ENCODE measurements around the gene AKNAD1. TPM values are rescaled to one million over a fixed set of nuclear protein-coding genes. Genes with fewer than 3 reads are reported as not detected.
"Not testable (repeated sequence)": the region's sequence is repeated elsewhere in the genome, so short reads cannot be mapped to it uniquely, and the experiment has no call there.

Gene AKNAD1
- total RNA-seq, 1 donor from 2014 or later = not detected

DNA sequence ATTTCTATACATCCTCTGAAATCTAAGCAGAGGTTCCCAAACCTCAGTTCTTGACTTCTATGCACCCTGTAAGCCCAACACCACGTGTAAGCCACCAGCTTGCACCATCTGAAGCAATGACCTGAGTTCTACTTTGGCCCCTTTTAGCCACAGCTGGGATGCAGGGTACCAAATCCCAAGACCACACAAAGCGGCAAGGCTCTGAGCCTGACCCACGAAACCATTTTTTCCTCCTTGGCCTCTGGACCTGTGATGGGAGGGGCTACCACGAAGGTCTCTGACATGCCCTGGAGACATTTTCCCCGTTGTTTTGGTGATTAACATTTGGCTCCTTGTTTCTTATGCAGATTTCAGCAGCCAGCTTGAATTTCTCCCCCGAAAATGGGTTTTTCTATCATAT is 71.6 kb downstream of the AKNAD1 start:
- no peak overlapping the region for H3K27ac Mint-ChIP-seq
- intact Hi-C loops (cut with micrococcal nuclease) = no loop called here

DNA sequence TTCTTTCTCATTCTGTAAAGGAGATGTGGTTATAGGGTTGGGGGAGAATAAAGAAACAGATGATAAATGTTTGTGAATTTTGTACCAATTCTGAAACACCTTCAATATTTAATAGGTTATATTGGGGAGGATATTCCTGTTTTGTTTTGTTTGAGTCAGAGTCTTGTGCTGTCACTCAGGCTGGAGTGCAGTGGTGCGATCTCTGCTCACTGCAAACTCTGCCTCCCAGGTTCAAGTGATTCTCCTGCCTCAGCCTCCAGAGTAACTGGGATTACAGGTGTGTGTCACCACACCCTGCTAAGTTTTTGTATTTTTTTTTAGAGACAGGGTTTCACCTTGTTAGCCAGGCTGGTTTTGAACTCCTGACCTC is 75.3 kb downstream of the AKNAD1 start:
- Mint-ChIP-seq H3K9me3 (peaks cover 30% of the 10 kb centered on the region), H3K36me3 (ENCODE audit: low read depth) (peaks cover 73% of the 10 kb centered on the region)
- H3K27ac Mint-ChIP-seq; DNase-seq (ENCODE audit: low spot score); H3K4me1 Mint-ChIP-seq (ENCODE audit: low read depth); H3K27me3 Mint-ChIP-seq (ENCODE audit: low read depth); H3K4me3 Mint-ChIP-seq (ENCODE audit: low read depth); intact Hi-C loops (cut with micrococcal nuclease): not testable (repeated sequence)

More for the DNA sequence above, 71.6 kb downstream of the AKNAD1 start:
- no peaks in the 10 kb centered on the region for H3K4me1 Mint-ChIP-seq (ENCODE audit: low read depth)
- H3K9me3 Mint-ChIP-seq = peaks cover 36% of the 10 kb centered on the region
- no peak overlapping the region for H3K4me3 Mint-ChIP-seq (ENCODE audit: low read depth)
- DNase-seq (ENCODE audit: low spot score) = no peak
- peaks cover 81% of the 10 kb centered on the region for H3K36me3 Mint-ChIP-seq (ENCODE audit: low read depth)
- H3K27me3 Mint-ChIP-seq (ENCODE audit: low read depth) = no peaks in the 10 kb centered on the region

DNA sequence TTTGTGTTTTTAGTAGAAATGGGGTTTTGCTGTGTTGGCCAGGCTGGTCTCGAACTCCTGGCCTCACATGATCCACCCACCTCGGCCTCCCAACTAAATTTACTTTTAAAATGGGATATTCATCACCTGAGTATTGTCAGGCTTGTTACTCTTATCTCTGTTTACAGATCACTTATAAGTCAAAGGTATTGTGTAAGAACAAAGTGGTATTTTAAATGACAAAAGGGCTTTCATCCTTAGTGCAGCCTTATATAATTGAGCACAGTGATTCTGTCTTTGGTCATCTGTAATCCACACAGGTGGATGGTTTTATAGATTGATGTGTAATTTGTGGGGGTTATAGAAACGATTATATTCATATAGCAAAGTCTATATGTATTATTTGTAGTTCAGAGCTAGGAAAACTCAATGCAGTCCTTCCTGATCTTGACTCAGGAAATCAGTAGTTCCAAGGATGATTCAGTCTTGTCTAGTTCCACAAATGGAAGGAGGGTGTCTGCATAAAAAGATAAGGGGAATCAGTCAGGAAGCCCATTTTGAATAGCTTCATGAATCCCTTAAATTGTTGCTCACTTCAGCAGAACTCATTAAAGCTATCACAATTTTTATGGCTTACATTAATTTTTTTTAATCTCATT is 75.8 kb downstream of the AKNAD1 start:
- intact Hi-C loops (cut with micrococcal nuclease) = no loop called here
- Mint-ChIP-seq H3K9me3 (peaks cover 26% of the 10 kb centered on the region), H3K27me3 (ENCODE audit: low read depth) (no peaks in the 10 kb centered on the region), H3K4me3 (ENCODE audit: low read depth) (no peak overlapping the region), H3K36me3 (ENCODE audit: low read depth) (peaks cover 72% of the 10 kb centered on the region), H3K27ac (no peak overlapping the region), H3K4me1 (ENCODE audit: low read depth) (no peaks in the 10 kb centered on the region)
- no peak for DNase-seq (ENCODE audit: low spot score)

- DNase-seq (ENCODE audit: low spot score) = no peak
- Mint-ChIP-seq H3K4me3 (ENCODE audit: low read depth) (no peak overlapping the region), H3K9me3 (peaks cover 10% of the 10 kb centered on the region), H3K4me1 (ENCODE audit: low read depth) (peaks cover 2% of the 10 kb centered on the region), H3K27ac (no peak overlapping the region), H3K27me3 (ENCODE audit: low read depth) (no peaks in the 10 kb centered on the region), H3K36me3 (ENCODE audit: low read depth) (peaks cover 68% of the 10 kb centered on the region)
- intact Hi-C loops (cut with micrococcal nuclease) = no loop called here
Measured at GRCh38 chr1:108779455-108779854, 77.4 kb downstream of the AKNAD1 start.

- H3K9me3 Mint-ChIP-seq = no peaks in the 10 kb centered on the region
- intact Hi-C loops (cut with micrococcal nuclease) = no loop called here
- no peak overlapping the region for H3K27ac Mint-ChIP-seq
- H3K27me3 Mint-ChIP-seq (ENCODE audit: low read depth) = no peaks in the 10 kb centered on the region
- no peak for DNase-seq (ENCODE audit: low spot score)
- peaks cover 62% of the 10 kb centered on the region for H3K36me3 Mint-ChIP-seq (ENCODE audit: low read depth)
- no peak overlapping the region for H3K4me3 Mint-ChIP-seq (ENCODE audit: low read depth)
- H3K4me1 Mint-ChIP-seq (ENCODE audit: low read depth) = peaks cover 2% of the 10 kb centered on the region
Measured at GRCh38 chr1:108777839-108778238, 79.1 kb downstream of the AKNAD1 start.

- Mint-ChIP-seq H3K4me1 (ENCODE audit: low read depth) (no peaks in the 10 kb centered on the region), H3K27me3 (ENCODE audit: low read depth) (no peaks in the 10 kb centered on the region), H3K9me3 (no peaks in the 10 kb centered on the region), H3K36me3 (ENCODE audit: low read depth) (peaks cover 41% of the 10 kb centered on the region), H3K4me3 (ENCODE audit: low read depth) (no peak overlapping the region), H3K27ac (no peak overlapping the region)
- DNase-seq (ENCODE audit: low spot score) = no peak
- intact Hi-C loops (cut with micrococcal nuclease) = no loop called here
Measured at GRCh38 chr1:108767708-108768107, 89.2 kb downstream of the AKNAD1 start.

DNA sequence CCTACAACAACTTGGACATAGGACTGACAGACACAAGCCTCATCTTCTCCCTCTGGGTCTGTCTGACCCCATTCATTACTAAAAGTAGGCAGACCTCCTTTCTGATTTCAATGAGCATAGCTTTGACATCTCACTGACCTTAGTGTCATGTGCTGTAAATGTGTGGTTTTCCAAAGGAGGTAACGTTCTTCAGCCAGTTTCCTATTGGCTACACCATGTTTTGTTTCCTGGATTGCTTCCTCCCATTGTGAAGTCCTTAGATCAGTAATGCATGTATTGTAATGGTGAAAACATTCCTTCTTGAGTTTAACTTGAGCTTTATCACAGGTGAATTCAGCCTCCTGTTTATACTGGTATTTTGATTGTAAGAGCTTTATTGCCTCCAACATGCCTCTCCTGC is 89.8 kb downstream of the AKNAD1 start:
- Mint-ChIP-seq H3K27ac (no peak overlapping the region), H3K4me3 (ENCODE audit: low read depth) (no peak overlapping the region), H3K27me3 (ENCODE audit: low read depth) (no peaks in the 10 kb centered on the region), H3K4me1 (ENCODE audit: low read depth) (no peaks in the 10 kb centered on the region), H3K9me3 (no peaks in the 10 kb centered on the region), H3K36me3 (ENCODE audit: low read depth) (peaks cover 43% of the 10 kb centered on the region)
- intact Hi-C loops (cut with micrococcal nuclease) = no loop called here
- DNase-seq (ENCODE audit: low spot score) = no peak

Other genes starting within 250 kb of the AKNAD1 start
- 16.5 and 17.7 TPM in 2 replicates for gene HENMT1, start 196.0 kb downstream of the AKNAD1 start, total RNA-seq
- gene PRPF38B, start 164.8 kb downstream of the AKNAD1 start, total RNA-seq = 86.7 and 88.5 TPM in 2 replicates
- gene FNDC7, start 144.2 kb downstream of the AKNAD1 start, total RNA-seq = 0.05 TPM in 1 of 2 replicates, not detected in the other
- 46.5 and 51.7 TPM in 2 replicates for gene STXBP3, start 110.4 kb downstream of the AKNAD1 start, total RNA-seq
- gene GPSM2, start 19.9 kb upstream of the AKNAD1 start, total RNA-seq = 14.2 and 15.4 TPM in 2 replicates
- gene CLCC1, start 106.4 kb upstream of the AKNAD1 start, total RNA-seq = 21.8 and 26.7 TPM in 2 replicates
- gene WDR47, start 185.0 kb upstream of the AKNAD1 start, total RNA-seq = 10.4 and 11.1 TPM in 2 replicates
- gene TAF13, start 218.9 kb upstream of the AKNAD1 start, total RNA-seq = 21.6 and 25.0 TPM in 2 replicates
- gene TMEM167B, start 233.7 kb upstream of the AKNAD1 start, total RNA-seq = 27.4 and 29.9 TPM in 2 replicates

All from activated T-helper 2 cell treated with anti-CD3 and anti-CD28 coated beads, Interferon-gamma antibody, Interleukin-2, Interleukin-4, amounts not matched to agents 10 μg/mL and 5 μg/mL and 100 μg/mL, durations not matched to agents 14 hours and 24 hours and 36 hours (primary cell).